Karpas-422 (cell line): ENCODE measurements around the gene MMP19. TPM values are rescaled to one million over a fixed set of nuclear protein-coding genes. Genes with fewer than 3 reads are reported as not detected.

Experiments
- DNase-seq: peaks from one replicate; pipeline ENCODE4 v3.0.0-alpha.2; 2015
- H2AFZ ChIP-seq: fragments of 200-600 bp; sonication (generic); 2 replicates; pipeline ENCODE4 v1.6.1; 2014; ENCODE audit warnings: antibody characterized with exemption, low read length, mixed read lengths
- H3K27ac ChIP-seq: fragments of 200-600 bp; sonication (generic); 2 replicates; pipeline ENCODE4 v1.5.1; 2014; ENCODE audit warnings: mild to moderate bottlenecking, low read length, moderate library complexity
- H3K27me3 ChIP-seq: fragments of 200-600 bp; sonication (generic); 2 replicates; pipeline ENCODE4 v1.6.1; 2014; ENCODE audit warnings: low read length, mixed read lengths
- H3K36me3 ChIP-seq: fragments of 200-600 bp; sonication (generic); 2 replicates; pipeline ENCODE4 v1.6.1; 2014; ENCODE audit warnings: low read length, mixed read lengths; ENCODE audit not compliant: insufficient read depth
- H3K4me1 ChIP-seq: fragments of 200-600 bp; sonication (generic); 2 replicates; pipeline ENCODE4 v1.6.1; 2014; ENCODE audit warnings: mild to moderate bottlenecking, low read length, mixed read lengths
- H3K4me2 ChIP-seq: fragments of 200-600 bp; sonication (generic); 2 replicates; pipeline ENCODE4 v1.6.1; 2014; ENCODE audit warnings: low read length, low read depth, mild to moderate bottlenecking; ENCODE audit not compliant: poor library complexity, severe bottlenecking
- H3K4me3 ChIP-seq: fragments of 200-600 bp; sonication (generic); 2 replicates; pipeline ENCODE4 v1.5.1; 2014; ENCODE audit warnings: mild to moderate bottlenecking, antibody characterized with exemption, low read length, mixed read lengths
- H3K79me2 ChIP-seq: fragments of 200-600 bp; sonication (generic); 2 replicates; pipeline ENCODE4 v1.6.1; 2014; ENCODE audit warnings: mild to moderate bottlenecking, low read length, mixed read lengths
- H3K9ac ChIP-seq: fragments of 200-600 bp; sonication (generic); 2 replicates; pipeline ENCODE4 v1.6.0; 2014; ENCODE audit warnings: low read length
- H3K9me2 ChIP-seq: fragments of 200-600 bp; sonication (generic), shearing (Covaris generic); replicated peaks from 2 replicates; pipeline ENCODE4 v1.6.0; 2014; ENCODE audit warnings: mild to moderate bottlenecking, low read length, moderate library complexity; ENCODE audit not compliant: insufficient read depth
- H3K9me3 ChIP-seq: fragments of 300-700, 200-600 bp; sonication (generic); 2 replicates; pipeline ENCODE4 v1.6.1; 2014; ENCODE audit warnings: low read length, mixed read lengths
- H4K20me1 ChIP-seq: fragments of 200-600 bp; sonication (generic); 2 replicates; pipeline ENCODE4 v1.6.1; 2014; ENCODE audit warnings: mild to moderate bottlenecking, antibody characterized with exemption, low read length, low read depth; ENCODE audit not compliant: insufficient read depth
- total RNA-seq: library from RNA; depleted of rRNA; stranded (reverse); fragments of >200 nt; shearing (Covaris generic); gene quantifications from 2 replicates; pipeline ENCODE4 v1.2.3, GENCODE V29; 2014; ENCODE audit warnings: low replicate concordance

MMP19 gene
- total RNA-seq, 1 experiment from 2014 or later, result 0.11 TPM

DNA sequence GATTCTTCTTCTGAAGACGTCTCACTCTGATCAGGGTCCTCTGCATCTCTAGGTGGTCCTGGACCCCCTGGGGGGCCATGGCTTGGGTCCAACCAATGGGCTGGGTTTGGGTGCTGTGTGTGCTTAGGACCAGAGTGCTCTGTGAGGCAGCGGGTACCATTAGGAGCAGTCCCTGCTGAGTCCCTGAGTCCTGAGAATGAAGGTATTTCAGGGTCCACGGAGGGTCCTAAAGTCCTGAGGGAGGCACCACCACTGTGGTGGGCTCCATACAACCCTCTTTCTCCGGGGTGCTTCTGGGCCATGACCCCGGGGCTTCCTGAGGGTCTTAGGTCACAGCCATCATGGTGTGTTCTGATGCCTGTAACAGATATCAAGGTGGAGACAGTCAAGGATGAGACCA lies 14.4 kb downstream of the MMP19 start:
- Histone ChIP-seq H3K9ac (peak overlapping the region; percentile 68), H3K27ac (peak overlapping the region; percentile 30; the same call in 1 of the 2 replicates), H3K9me2 (no peaks in the 10 kb centered on the region), H3K27me3 (no peaks in the 10 kb centered on the region), H3K9me3 (no peaks in the 10 kb centered on the region), H3K4me3 (peak overlapping the region; percentile 100), H3K36me3 (0 out of 2 replicates have a peak, but pooled peaks cover 6% of the 10 kb centered on the region), H3K4me1 (peaks cover 50% of the 10 kb centered on the region), H3K79me2 (peaks cover 56% of the 10 kb centered on the region), H2AFZ (no peak overlapping the region), H3K4me2 (peak overlapping the region; percentile 77), H4K20me1 (no peaks in the 10 kb centered on the region)
- DNase-seq, result no peak

DNA sequence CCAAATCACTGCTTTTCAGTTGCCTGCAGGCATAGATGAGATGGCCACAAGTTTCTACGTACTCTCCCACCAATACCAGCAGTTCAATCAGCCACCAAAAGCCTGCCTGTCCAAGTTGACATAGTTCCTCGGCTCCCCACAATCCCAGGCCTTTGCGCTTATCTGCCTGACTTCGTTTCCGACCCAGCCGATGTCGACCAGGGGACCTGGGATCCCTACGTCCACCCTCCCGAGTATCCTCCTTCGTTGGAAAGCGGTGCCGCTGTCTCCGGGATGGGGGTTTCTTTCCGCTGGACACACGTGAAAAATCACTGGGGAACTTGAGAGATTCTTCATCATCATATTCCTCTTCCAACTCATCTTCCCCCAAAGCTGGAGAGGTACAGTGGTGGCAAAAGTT lies 14.9 kb downstream of the MMP19 start:
- Histone ChIP-seq H3K27me3 (no peaks in the 10 kb centered on the region), H3K9me2 (no peaks in the 10 kb centered on the region), H3K4me3 (peak overlapping the region; percentile 28; the same call in 1 of the 2 replicates), H3K4me1 (peaks cover 50% of the 10 kb centered on the region), H3K36me3 (peaks cover 11% of the 10 kb centered on the region; the same call in 1 of the 2 replicates), H3K27ac (no peak overlapping the region), H3K4me2 (peak overlapping the region; percentile 77), H4K20me1 (no peaks in the 10 kb centered on the region), H3K9me3 (no peaks in the 10 kb centered on the region), H3K9ac (no peak overlapping the region), H2AFZ (no peak overlapping the region), H3K79me2 (peaks cover 56% of the 10 kb centered on the region)
- no peak for DNase-seq

DNA sequence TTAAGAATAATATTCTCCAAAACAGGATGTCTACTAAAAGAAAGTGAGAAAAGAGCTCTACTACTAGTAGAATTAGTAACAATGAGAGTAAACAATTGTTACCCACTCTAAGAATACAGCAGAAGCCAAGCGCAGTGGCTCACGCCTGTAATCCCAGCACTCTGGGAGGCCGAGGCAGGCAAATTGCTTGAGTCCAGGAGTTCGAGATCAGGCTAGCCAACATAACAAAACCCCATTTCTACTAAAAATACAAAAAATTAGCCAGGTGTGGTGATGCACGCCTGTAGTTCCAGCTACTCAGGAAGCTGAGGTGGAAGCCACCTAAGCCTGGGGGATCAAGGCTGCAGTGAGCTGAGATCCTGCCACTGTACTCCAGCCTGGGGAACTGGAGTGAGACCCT lies 18.0 kb downstream of the MMP19 start:
- Histone ChIP-seq H3K79me2 (peaks cover 53% of the 10 kb centered on the region), H3K27ac (no peak overlapping the region), H3K4me3 (no peak overlapping the region)

DNA sequence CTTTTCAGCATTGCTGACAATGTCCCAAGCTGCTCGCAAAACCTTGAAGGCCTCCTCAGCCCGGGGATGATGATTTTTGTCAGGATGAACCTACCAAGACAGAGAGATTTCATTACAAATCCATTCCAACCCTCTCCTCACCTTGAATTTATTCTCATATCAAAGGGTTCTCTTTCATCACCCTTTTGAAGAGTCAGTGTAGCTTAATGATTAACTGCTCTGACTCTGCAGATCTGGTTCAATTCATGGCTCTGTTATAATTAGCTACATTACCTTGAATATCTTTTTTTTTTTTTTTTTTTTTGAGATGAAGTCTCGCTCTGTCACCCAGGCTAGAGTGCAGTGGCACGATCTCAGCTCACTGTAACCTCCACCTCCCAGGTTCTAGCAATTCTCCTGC lies 19.3 kb downstream of the MMP19 start:
- Histone ChIP-seq H3K4me1 (peaks cover 44% of the 10 kb centered on the region), H3K79me2 (peaks cover 58% of the 10 kb centered on the region), H2AFZ (no peak overlapping the region), H3K9me2 (no peaks in the 10 kb centered on the region), H3K4me3 (no peak overlapping the region), H4K20me1 (peaks cover under 1% of the 10 kb centered on the region; the same call in 1 of the 2 replicates), H3K4me2 (no peak overlapping the region), H3K27me3 (no peaks in the 10 kb centered on the region), H3K27ac (no peak overlapping the region), H3K9me3 (no peaks in the 10 kb centered on the region), H3K9ac (no peak overlapping the region), H3K36me3 (peaks cover 43% of the 10 kb centered on the region)
- no peak for DNase-seq

More for the DNA sequence above, 18.0 kb downstream of the MMP19 start:
- H4K20me1 ChIP-seq, result no peaks in the 10 kb centered on the region
- H3K4me2 ChIP-seq, result peak overlapping the region; percentile 1
- H2AFZ ChIP-seq, result no peak overlapping the region
- peaks cover 37% of the 10 kb centered on the region for H3K4me1 ChIP-seq
- H3K9me2 ChIP-seq, result no peaks in the 10 kb centered on the region
- H3K9ac ChIP-seq, result 0 out of 2 replicates have a peak overlapping the region, but pooled peaks have one; percentile 1
- DNase-seq, result no peak
- no peaks in the 10 kb centered on the region for H3K27me3 ChIP-seq
- H3K36me3 ChIP-seq, result peaks cover 36% of the 10 kb centered on the region
- no peaks in the 10 kb centered on the region for H3K9me3 ChIP-seq

DNA sequence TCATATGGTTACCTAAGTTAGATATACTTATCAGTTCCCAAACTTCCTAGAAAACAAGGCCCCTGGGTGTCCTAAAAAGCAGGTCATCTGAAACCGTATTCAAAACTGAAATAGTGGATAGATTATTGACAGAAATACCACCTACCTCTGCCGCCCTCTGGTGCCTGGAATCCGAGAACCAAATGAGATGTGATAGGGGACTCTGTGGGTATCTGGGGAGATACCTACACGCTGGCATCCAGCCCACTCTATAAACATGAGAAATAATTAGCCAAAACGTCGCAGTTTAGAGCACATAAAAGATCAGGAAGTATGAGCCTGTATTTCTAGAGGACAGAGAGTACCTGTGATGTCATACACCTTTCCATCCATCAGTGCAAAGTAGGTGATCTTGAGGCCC lies 20.5 kb downstream of the MMP19 start:
- no peak overlapping the region for H3K4me3 ChIP-seq
- peaks cover 36% of the 10 kb centered on the region for H3K36me3 ChIP-seq
- peak; percentile 58 for DNase-seq
- peaks cover 52% of the 10 kb centered on the region for H3K79me2 ChIP-seq
- H3K27ac ChIP-seq, result no peak overlapping the region
- no peak overlapping the region for H2AFZ ChIP-seq
- H3K4me2 ChIP-seq, result no peak overlapping the region
- H3K4me1 ChIP-seq, result peaks cover 32% of the 10 kb centered on the region
- no peaks in the 10 kb centered on the region for H3K9me2 ChIP-seq
- no peaks in the 10 kb centered on the region for H3K9me3 ChIP-seq
- no peaks in the 10 kb centered on the region for H3K27me3 ChIP-seq
- peaks cover 3% of the 10 kb centered on the region; the same call in 1 of the 2 replicates for H4K20me1 ChIP-seq
- no peak overlapping the region for H3K9ac ChIP-seq

DNA sequence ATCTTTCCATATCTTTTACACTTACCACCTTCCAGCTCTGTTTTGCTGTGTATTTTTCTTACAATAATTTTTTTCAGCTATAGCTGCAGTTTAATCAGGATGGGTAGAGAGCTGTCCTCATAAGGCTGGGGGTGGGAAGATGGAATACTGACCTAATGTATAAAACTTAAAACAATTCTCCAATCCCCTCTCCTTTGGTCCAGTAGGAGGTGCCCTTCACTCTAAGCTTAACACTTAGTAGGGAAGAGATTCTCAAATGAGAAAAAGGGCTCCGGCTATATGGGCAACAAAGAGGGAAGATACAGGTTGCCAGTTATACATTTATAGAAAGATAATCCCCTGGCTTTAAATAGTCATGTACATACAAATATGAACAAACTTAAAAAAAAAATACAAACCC lies 22.1 kb downstream of the MMP19 start:
- DNase-seq, result no peak
- no peaks in the 10 kb centered on the region for H3K9me2 ChIP-seq

DNA sequence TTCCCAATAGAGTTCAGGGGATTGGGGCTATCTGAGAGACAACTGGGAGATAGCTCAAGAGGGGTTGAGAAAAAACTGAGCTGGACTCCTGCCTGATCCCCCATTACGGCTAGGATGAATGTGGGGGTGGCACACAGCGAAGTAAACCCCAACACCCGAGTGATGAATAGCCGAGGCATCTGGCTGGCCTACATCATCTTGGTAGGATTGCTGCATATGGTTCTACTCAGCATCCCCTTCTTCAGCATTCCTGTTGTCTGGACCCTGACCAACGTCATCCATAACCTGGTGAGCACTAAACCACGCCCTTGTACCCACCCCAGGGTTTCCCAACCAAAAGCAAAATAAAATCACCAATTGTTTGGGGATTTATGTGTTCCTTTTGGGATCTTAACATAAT lies 23.9 kb downstream of the MMP19 start:
- H3K36me3 ChIP-seq, result peaks cover 53% of the 10 kb centered on the region
- H3K4me3 ChIP-seq, result peak overlapping the region; percentile 88
- no peak overlapping the region for H2AFZ ChIP-seq
- H3K9me2 ChIP-seq, result no peaks in the 10 kb centered on the region
- H4K20me1 ChIP-seq, result peaks cover 3% of the 10 kb centered on the region; the same call in 1 of the 2 replicates
- peaks cover 61% of the 10 kb centered on the region for H3K79me2 ChIP-seq
- no peak overlapping the region for H3K27ac ChIP-seq
- no peaks in the 10 kb centered on the region for H3K27me3 ChIP-seq
- peak overlapping the region; percentile 79 for H3K9ac ChIP-seq
- H3K4me1 ChIP-seq, result peaks cover 27% of the 10 kb centered on the region
- no peaks in the 10 kb centered on the region for H3K9me3 ChIP-seq
- no peak for DNase-seq
- peak overlapping the region; percentile 88 for H3K4me2 ChIP-seq

More for the DNA sequence above, 22.1 kb downstream of the MMP19 start:
- Histone ChIP-seq H3K79me2 (peaks cover 54% of the 10 kb centered on the region), H3K4me2 (no peak overlapping the region), H3K4me3 (no peak overlapping the region), H4K20me1 (peaks cover 3% of the 10 kb centered on the region; the same call in 1 of the 2 replicates), H3K9me3 (no peaks in the 10 kb centered on the region), H3K9ac (no peak overlapping the region), H3K27ac (no peak overlapping the region), H3K36me3 (peaks cover 38% of the 10 kb centered on the region), H3K27me3 (no peaks in the 10 kb centered on the region), H3K4me1 (peaks cover 34% of the 10 kb centered on the region), H2AFZ (no peak overlapping the region)

DNA sequence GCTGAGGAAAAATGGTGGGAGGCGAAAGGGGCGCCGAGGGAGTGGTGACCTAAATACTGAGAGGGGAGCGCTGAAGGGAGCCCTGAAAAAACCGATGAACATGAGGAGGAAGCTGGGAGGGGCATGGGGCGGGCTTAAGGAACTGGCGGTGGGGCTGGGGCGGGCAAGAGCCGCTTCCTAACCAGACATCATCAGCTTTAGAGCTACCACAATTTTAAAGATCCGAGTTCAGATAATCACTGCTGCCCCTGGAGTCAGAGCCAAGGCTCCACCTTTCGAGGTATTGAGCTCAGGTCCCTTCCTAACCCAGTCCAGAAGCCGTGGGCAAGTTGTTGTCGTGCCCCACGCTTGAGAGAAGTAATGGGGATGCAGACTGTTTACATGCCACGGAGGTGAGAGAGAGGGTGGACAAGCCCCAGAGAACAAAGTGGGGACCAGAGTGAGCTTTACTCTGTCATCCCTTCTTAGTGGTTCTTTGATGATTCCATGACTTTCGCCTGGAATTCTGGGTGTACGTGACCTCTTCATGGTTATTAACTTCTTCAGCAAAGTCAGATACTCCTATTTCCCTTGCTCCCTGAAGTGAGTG lies 24.5 kb downstream of the MMP19 start:
- H3K79me2 ChIP-seq, result peaks cover 66% of the 10 kb centered on the region
- H3K9me2 ChIP-seq, result no peaks in the 10 kb centered on the region
- no peak for DNase-seq
- H3K36me3 ChIP-seq, result peaks cover 57% of the 10 kb centered on the region
- H3K27ac ChIP-seq, result peak overlapping the region; percentile 17; the same call in 1 of the 2 replicates
- peaks cover 3% of the 10 kb centered on the region; the same call in 1 of the 2 replicates for H4K20me1 ChIP-seq
- no peaks in the 10 kb centered on the region for H3K27me3 ChIP-seq
- H3K9me3 ChIP-seq, result no peaks in the 10 kb centered on the region
- peak overlapping the region; percentile 79 for H3K9ac ChIP-seq
- H3K4me3 ChIP-seq, result peak overlapping the region; percentile 88
- H3K4me1 ChIP-seq, result peaks cover 26% of the 10 kb centered on the region
- H2AFZ ChIP-seq, result no peak overlapping the region
- peak overlapping the region; percentile 88 for H3K4me2 ChIP-seq
